ENCODE measurements around the gene IL3. TPM values are rescaled to one million over a fixed set of nuclear protein-coding genes. Genes with fewer than 3 reads are reported as not detected.

IL3 gene
- total RNA-seq, 1 experiment from 2014 or later = not detected

DNA sequence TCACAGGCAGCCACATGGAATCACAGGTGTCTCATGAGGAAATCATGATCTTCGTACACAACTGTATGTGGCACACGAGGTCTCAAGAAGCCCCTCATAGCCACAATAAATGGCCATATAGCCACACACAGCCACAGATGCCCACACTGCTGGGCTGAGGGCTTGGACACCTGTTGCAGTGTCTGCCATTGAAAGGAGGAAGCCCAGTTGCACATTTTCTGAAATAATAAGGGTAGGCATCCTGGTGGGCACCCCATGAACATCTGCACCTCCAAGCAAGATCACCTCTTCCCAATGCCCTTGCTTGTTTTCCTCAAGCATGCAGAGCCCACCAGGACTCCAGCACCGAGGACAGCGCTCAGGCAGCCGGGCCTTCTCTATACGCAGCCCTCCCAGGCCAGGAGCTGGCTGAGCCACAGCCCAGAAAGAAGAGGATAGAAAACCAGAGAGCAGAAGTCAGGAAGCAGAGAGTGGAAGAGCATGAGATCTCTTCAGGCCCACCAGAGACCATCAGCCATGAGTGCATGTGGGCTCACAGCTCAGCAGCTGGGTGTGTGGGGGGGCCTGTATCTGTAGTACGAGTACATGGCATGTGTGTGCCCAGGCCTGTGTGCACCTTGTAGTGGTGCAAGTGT, 48.0 kb upstream of the IL3 start (continued):
- TF ChIP-seq ZNF121 (CRISPR knock-in tag; IDR thresholded peaks at IDR 0.05) (no peak), ZNF532 (CRISPR knock-in tag; IDR thresholded peaks at IDR 0.05; ENCODE audit: borderline replicate concordance) (no peak), SMAD3 (CRISPR knock-in tag; IDR thresholded peaks at IDR 0.05; ENCODE audit: borderline replicate concordance) (peak; percentile 15; the same call in 1 of the 2 replicates), ZBTB21 (CRISPR knock-in tag; IDR thresholded peaks at IDR 0.05; ENCODE audit: borderline replicate concordance) (no peak), ZNF263 (CRISPR knock-in tag; IDR thresholded peaks at IDR 0.05; ENCODE audit: low read depth) (no peak), ZNF423 (CRISPR knock-in tag; IDR thresholded peaks at IDR 0.05) (no peak), ZNF396 (CRISPR knock-in tag; IDR thresholded peaks at IDR 0.05; ENCODE audit: borderline replicate concordance) (no peak)
- TF ChIP-seq, protein P1, sequence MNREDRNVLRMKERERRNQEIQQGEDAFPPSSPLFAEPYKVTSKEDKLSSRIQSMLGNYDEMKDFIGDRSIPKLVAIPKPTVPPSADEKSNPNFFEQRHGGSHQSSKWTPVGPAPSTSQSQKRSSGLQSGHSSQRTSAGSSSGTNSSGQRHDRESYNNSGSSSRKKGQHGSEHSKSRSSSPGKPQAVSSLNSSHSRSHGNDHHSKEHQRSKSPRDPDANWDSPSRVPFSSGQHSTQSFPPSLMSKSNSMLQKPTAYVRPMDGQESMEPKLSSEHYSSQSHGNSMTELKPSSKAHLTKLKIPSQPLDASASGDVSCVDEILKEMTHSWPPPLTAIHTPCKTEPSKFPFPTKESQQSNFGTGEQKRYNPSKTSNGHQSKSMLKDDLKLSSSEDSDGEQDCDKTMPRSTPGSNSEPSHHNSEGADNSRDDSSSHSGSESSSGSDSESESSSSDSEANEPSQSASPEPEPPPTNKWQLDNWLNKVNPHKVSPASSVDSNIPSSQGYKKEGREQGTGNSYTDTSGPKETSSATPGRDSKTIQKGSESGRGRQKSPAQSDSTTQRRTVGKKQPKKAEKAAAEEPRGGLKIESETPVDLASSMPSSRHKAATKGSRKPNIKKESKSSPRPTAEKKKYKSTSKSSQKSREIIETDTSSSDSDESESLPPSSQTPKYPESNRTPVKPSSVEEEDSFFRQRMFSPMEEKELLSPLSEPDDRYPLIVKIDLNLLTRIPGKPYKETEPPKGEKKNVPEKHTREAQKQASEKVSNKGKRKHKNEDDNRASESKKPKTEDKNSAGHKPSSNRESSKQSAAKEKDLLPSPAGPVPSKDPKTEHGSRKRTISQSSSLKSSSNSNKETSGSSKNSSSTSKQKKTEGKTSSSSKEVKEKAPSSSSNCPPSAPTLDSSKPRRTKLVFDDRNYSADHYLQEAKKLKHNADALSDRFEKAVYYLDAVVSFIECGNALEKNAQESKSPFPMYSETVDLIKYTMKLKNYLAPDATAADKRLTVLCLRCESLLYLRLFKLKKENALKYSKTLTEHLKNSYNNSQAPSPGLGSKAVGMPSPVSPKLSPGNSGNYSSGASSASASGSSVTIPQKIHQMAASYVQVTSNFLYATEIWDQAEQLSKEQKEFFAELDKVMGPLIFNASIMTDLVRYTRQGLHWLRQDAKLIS (CRISPR knock-in tag; IDR thresholded peaks at IDR 0.05; ENCODE audit: borderline replicate concordance) = no peak

- no peak for TF ChIP-seq SOX15 (CRISPR knock-in tag; IDR thresholded peaks at IDR 0.05)
- TF ChIP-seq ZNF232 (CRISPR knock-in tag; IDR thresholded peaks at IDR 0.05) = no peak
- TF ChIP-seq CREB1 (CRISPR knock-in tag; IDR thresholded peaks at IDR 0.05) = no peak
- TF ChIP-seq PREB (CRISPR knock-in tag; IDR thresholded peaks at IDR 0.05; ENCODE audit: borderline replicate concordance) = no peak
- TF ChIP-seq ZNF423 (CRISPR knock-in tag; IDR thresholded peaks at IDR 0.05) = no peak
- TF ChIP-seq TP53 (CRISPR knock-in tag; IDR thresholded peaks at IDR 0.05) = no peak
- no peak for TF ChIP-seq GABPB1 (CRISPR knock-in tag; IDR thresholded peaks at IDR 0.05)
- TF ChIP-seq ZNF263 (CRISPR knock-in tag; IDR thresholded peaks at IDR 0.05; ENCODE audit: low read depth) = no peak
- TF ChIP-seq ZNF317 (CRISPR knock-in tag; IDR thresholded peaks at IDR 0.05; ENCODE audit: borderline replicate concordance, low read depth) = no peak
These were observed 47.3 kb upstream of the IL3 start for GRCh38 chr5:132013006-132013689.

More at GRCh38 chr5:132013006-132013689, 47.3 kb upstream of the IL3 start:
- ChIA-PET POLR2A (no interaction called here), CTCF (interaction anchor here (0.7 to 3.9 kb wide), 2 partner anchors 10 to 50 kb away, joined by 3 to 25 read pairs; no protein-coding TSS in a partner anchor)
- Mint-ChIP-seq H3K9me3 (no peaks in the 10 kb centered on the region), H3K27me3 (ENCODE audit: low read depth) (peaks cover 25% of the 10 kb centered on the region), H3K4me3 (no peak overlapping the region), H3K27ac (no peak overlapping the region), H3K4me1 (peaks cover 29% of the 10 kb centered on the region), H3K36me3 (no peaks in the 10 kb centered on the region)
- DNase-seq (ENCODE audit: low spot score) = peak; percentile 5
- ATAC-seq = no peak

All from WTC11 (cell line).